K562 (cell line): Measurements from ENCODE around the gene AMN1. TPM values are rescaled to one million over a fixed set of nuclear protein-coding genes. Genes with fewer than 3 reads are reported as not detected.

Experiments
- HINFP ChIP-seq: fragments of 450-650 bp; conservative IDR thresholded peaks from 2 replicates; pipeline ENCODE4 v1.6.1; 2016; ENCODE audit warnings: missing genetic modification characterization, low read depth, mild to moderate bottlenecking, control low read depth, missing compliant biosample characterization
- polyA plus RNA-seq, 8 experiments: library from polyadenylated mRNA; depleted of rRNA in 4 of 8; stranded (reverse) in 5 of 8; unstranded in 3 of 8; fragments of >200 nt; fragmentation: Nextera tagmentation in 2 of 8; fragmentation: Illumina TruSeq in 1 of 8; extraction: Ambion mirVana in 2 of 8; extraction: Trizol in 1 of 8; gene quantifications; 2 replicates each; pipeline versions ENCODE4 v1.2.1 to v1.2.3, GENCODE V29; 2011 to 2014; ENCODE audit warnings: inconsistent platforms in 1 of 8, missing spikeins in 1 of 8
- small RNA-seq: library from RNA; depleted of rRNA; stranded (forward); fragments of <200 nt; gene quantifications from one replicate; pipeline ENCODE3, GENCODE V24; 2014
- total RNA-seq, 7 experiments: library from RNA; depleted of rRNA in 6 of 7; stranded (reverse); fragments of >200 nt in 6 of 7; fragmentation: Illumina TruSeq in 2 of 7; extraction: Trizol in 2 of 7; gene quantifications; 2 replicates each; pipeline versions ENCODE4 v1.2.1 to v1.2.3, GENCODE V29; 2011 to 2021; ENCODE audit warnings: low replicate concordance in 1 of 7

The AMN1 gene
- total and polyA plus RNA-seq, 9 of the 15 experiments (the other 6 are each of a cell fraction or from before 2014, with no cell fraction given), result 5.2 to 27.6 (median 13.0) TPM

DNA sequence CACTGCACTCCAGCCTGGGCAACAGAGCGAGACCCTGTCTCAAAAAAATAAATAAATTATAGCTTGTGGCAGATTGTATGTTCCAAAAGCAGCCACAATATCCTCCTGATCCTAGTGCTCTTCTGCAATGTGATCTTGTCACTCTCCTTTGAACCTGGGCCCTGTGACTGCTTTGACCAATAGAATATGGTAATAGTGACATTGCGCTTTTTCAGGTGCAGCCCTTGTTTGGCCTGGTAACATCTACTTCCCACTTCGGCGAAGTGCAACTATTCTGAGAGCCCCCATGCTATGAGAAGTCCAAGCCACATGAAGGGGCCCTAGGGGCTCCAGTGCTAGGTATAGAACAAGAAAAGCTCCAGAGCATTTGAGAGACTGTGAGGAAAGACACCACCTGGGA is 106.8 kb downstream of the AMN1 start (continued):
- TF ChIP-seq HINFP (tag), result no peak

Small RNA genes lying within 50 kb of the gene (small RNA-seq; reads per million reads assigned to genes)
- gene AC023157.2, result not detected

Other genes starting within 250 kb of the AMN1 start
- 2.1 and 3.6 TPM in 2 replicates for gene DENND5B, start 137.9 kb downstream of the AMN1 start, total RNA-seq (2014; rRNA removed)
- 4.7 and 5.0 TPM in 2 replicates for gene DENND5B, start 137.9 kb downstream of the AMN1 start, total RNA-seq (2014; rRNA removed; fragmentation: Illumina TruSeq; extraction: Trizol)
- gene DENND5B, start 137.9 kb downstream of the AMN1 start, total RNA-seq (2015; rRNA removed; fragmentation: Illumina TruSeq; extraction: Trizol), result 3.6 and 4.0 TPM in 2 replicates
- gene DENND5B, start 137.9 kb downstream of the AMN1 start, total RNA-seq (2021), result 4.5 and 5.0 TPM in 2 replicates
- gene DENND5B, start 137.9 kb downstream of the AMN1 start, polyA plus RNA-seq (2011; rRNA removed), result 6.0 and 11.8 TPM in 2 replicates
- gene DENND5B, start 137.9 kb downstream of the AMN1 start, polyA plus RNA-seq (2014; fragmentation: Illumina TruSeq; extraction: Trizol), result 3.5 and 3.9 TPM in 2 replicates
- 1 to 10 TPM in 1 of 2 experiments, under 1 TPM in 1; 0.99 to 1.2 TPM for gene DENND5B, start 137.9 kb downstream of the AMN1 start, polyA plus RNA-seq (2014; fragmentation: Nextera tagmentation; extraction: Ambion mirVana)
- 3.6 and 3.8 TPM in 2 replicates for gene DENND5B, start 137.9 kb downstream of the AMN1 start, polyA plus RNA-seq (2014; rRNA removed)
- 0.37 and 0.68 TPM in 2 replicates for gene ETFBKMT, start 69.3 kb downstream of the AMN1 start, total RNA-seq (2014; rRNA removed)
- 1.0 and 1.2 TPM in 2 replicates for gene ETFBKMT, start 69.3 kb downstream of the AMN1 start, total RNA-seq (2014; rRNA removed; fragmentation: Illumina TruSeq; extraction: Trizol)
- gene ETFBKMT, start 69.3 kb downstream of the AMN1 start, total RNA-seq (2015; rRNA removed; fragmentation: Illumina TruSeq; extraction: Trizol), result 0.18 and 0.53 TPM in 2 replicates
- gene ETFBKMT, start 69.3 kb downstream of the AMN1 start, total RNA-seq (2021), result 0.60 and 1.4 TPM in 2 replicates
- gene ETFBKMT, start 69.3 kb downstream of the AMN1 start, polyA plus RNA-seq (2011; rRNA removed), result 0.96 and 1.0 TPM in 2 replicates
- gene ETFBKMT, start 69.3 kb downstream of the AMN1 start, polyA plus RNA-seq (2014; fragmentation: Illumina TruSeq; extraction: Trizol), result 0.73 and 0.77 TPM in 2 replicates
- 1 to 10 TPM; 1.0 to 1.7 TPM for gene ETFBKMT, start 69.3 kb downstream of the AMN1 start, polyA plus RNA-seq (2014; fragmentation: Nextera tagmentation; extraction: Ambion mirVana)
- gene ETFBKMT, start 69.3 kb downstream of the AMN1 start, polyA plus RNA-seq (2014; rRNA removed), result 0.69 and 0.82 TPM in 2 replicates
- gene RESF1, start 230.4 kb upstream of the AMN1 start, total RNA-seq (2014; rRNA removed), result 26.4 and 29.9 TPM in 2 replicates
- gene RESF1, start 230.4 kb upstream of the AMN1 start, total RNA-seq (2014; rRNA removed; fragmentation: Illumina TruSeq; extraction: Trizol), result 72.9 and 91.0 TPM in 2 replicates
- gene RESF1, start 230.4 kb upstream of the AMN1 start, total RNA-seq (2015; rRNA removed; fragmentation: Illumina TruSeq; extraction: Trizol), result 110 and 121 TPM in 2 replicates
- gene RESF1, start 230.4 kb upstream of the AMN1 start, total RNA-seq (2021), result 51.2 and 52.4 TPM in 2 replicates
- gene RESF1, start 230.4 kb upstream of the AMN1 start, polyA plus RNA-seq (2011; rRNA removed), result 51.7 and 53.6 TPM in 2 replicates
- 52.6 and 70.6 TPM in 2 replicates for gene RESF1, start 230.4 kb upstream of the AMN1 start, polyA plus RNA-seq (2014; fragmentation: Illumina TruSeq; extraction: Trizol)
- gene RESF1, start 230.4 kb upstream of the AMN1 start, polyA plus RNA-seq (2014; fragmentation: Nextera tagmentation; extraction: Ambion mirVana), result 10 to 100 TPM; 21.5 to 30.1 TPM
- 50.3 and 62.0 TPM in 2 replicates for gene RESF1, start 230.4 kb upstream of the AMN1 start, polyA plus RNA-seq (2014; rRNA removed)